ENCODE results near the gene PSMD5.

The PSMD5 gene

GRCh38 chr9:120875195-120875565 is 32.5 kb upstream of the PSMD5 start:
- no peak for DNase-seq (ENCODE audit: low spot score)

GRCh38 chr9:120874226-120875194 is 31.8 kb upstream of the PSMD5 start:
- no peak for DNase-seq (ENCODE audit: low spot score)

GRCh38 chr9:120873512-120873911 is 30.8 kb upstream of the PSMD5 start:
- DNase-seq (ENCODE audit: low spot score): no peak

- no peak for DNase-seq (ENCODE audit: low spot score)
Measured at GRCh38 chr9:120872791-120873502, 30.2 kb upstream of the PSMD5 start.

GRCh38 chr9:120870206-120870605 is 27.5 kb upstream of the PSMD5 start:
- DNase-seq (ENCODE audit: low spot score): no peak

- DNase-seq (ENCODE audit: low spot score): no peak
Measured at GRCh38 chr9:120869726-120870125, 27.0 kb upstream of the PSMD5 start.

- no peak for DNase-seq (ENCODE audit: low spot score)
Measured at GRCh38 chr9:120869360-120869687, 26.6 kb upstream of the PSMD5 start.

- peak; percentile 97 for DNase-seq (ENCODE audit: low spot score)
Measured at GRCh38 chr9:120868676-120869359, 26.1 kb upstream of the PSMD5 start.

GRCh38 chr9:120868339-120868675 is 25.6 kb upstream of the PSMD5 start:
- no peak for DNase-seq (ENCODE audit: low spot score)

- DNase-seq (ENCODE audit: low spot score): no peak
Measured at GRCh38 chr9:120867676-120868338, 25.1 kb upstream of the PSMD5 start.

- no peak for DNase-seq (ENCODE audit: low spot score)
Measured at GRCh38 chr9:120866651-120867050, 23.9 kb upstream of the PSMD5 start.

- no peak for DNase-seq (ENCODE audit: low spot score)
Measured at GRCh38 chr9:120865809-120866208, 23.1 kb upstream of the PSMD5 start.

GRCh38 chr9:120865176-120865575 is 22.5 kb upstream of the PSMD5 start:
- no peak for DNase-seq (ENCODE audit: low spot score)

- DNase-seq (ENCODE audit: low spot score): no peak
Measured at GRCh38 chr9:120864719-120865118, 22.0 kb upstream of the PSMD5 start.

GRCh38 chr9:120863833-120864232 is 21.1 kb upstream of the PSMD5 start:
- DNase-seq (ENCODE audit: low spot score): no peak

- no peak for DNase-seq (ENCODE audit: low spot score)
Measured at GRCh38 chr9:120862452-120862851, 19.7 kb upstream of the PSMD5 start.

- DNase-seq (ENCODE audit: low spot score): no peak
Measured at GRCh38 chr9:120861935-120862334, 19.2 kb upstream of the PSMD5 start.

GRCh38 chr9:120860083-120860482 is 17.4 kb upstream of the PSMD5 start:
- no peak for DNase-seq (ENCODE audit: low spot score)

GRCh38 chr9:120859361-120859760 is 16.6 kb upstream of the PSMD5 start:
- DNase-seq (ENCODE audit: low spot score): no peak

- no peak for DNase-seq (ENCODE audit: low spot score)
Measured at GRCh38 chr9:120857902-120858301, 15.2 kb upstream of the PSMD5 start.

- no peak for DNase-seq (ENCODE audit: low spot score)
Measured at GRCh38 chr9:120857481-120857880, 14.8 kb upstream of the PSMD5 start.

GRCh38 chr9:120856700-120857099 is 14.0 kb upstream of the PSMD5 start:
- no peak for DNase-seq (ENCODE audit: low spot score)
